Measurements from ENCODE around the gene NRF1.

The NRF1 gene

DNA sequence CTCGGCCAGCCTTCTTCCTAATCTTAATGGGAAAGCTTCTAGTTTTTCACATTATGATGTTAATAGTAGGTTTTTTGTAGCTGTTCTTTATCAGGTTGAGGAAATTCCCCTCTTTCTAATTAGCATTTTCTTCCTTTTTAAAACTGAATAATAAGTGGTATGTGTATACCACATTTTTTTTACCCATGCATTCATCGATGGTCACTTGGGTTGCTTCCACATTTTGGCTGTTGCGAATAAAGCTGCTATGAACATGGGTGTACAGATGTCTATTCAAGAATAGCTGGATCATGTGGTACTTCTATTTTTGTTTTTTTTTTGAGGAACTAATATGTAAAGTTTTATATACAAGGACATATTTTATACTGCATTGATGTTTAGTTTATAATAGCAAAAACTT, 44.3 kb downstream of the NRF1 start:
- TF ChIP-seq CREB1 (IDR thresholded peaks at IDR 0.05; ENCODE audit: low read depth), result no peak
- no peak for TF ChIP-seq FOXM1 (IDR thresholded peaks at IDR 0.05; ENCODE audit: borderline replicate concordance, low read depth)
- no peak for TF ChIP-seq RAD21 (IDR thresholded peaks at IDR 0.05; ENCODE audit: low read depth)
- TF ChIP-seq NFIC (IDR thresholded peaks at IDR 0.05), result no peak
- no peak for TF ChIP-seq TAF1 (IDR thresholded peaks at IDR 0.05; ENCODE audit: low read depth)
- TF ChIP-seq TEAD4 (IDR thresholded peaks at IDR 0.05), result no peak
- TF ChIP-seq, protein P1, sequence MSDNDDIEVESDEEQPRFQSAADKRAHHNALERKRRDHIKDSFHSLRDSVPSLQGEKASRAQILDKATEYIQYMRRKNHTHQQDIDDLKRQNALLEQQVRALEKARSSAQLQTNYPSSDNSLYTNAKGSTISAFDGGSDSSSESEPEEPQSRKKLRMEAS (IDR thresholded peaks at IDR 0.05), result no peak
- no peak for TF ChIP-seq EGR1 (IDR thresholded peaks at IDR 0.05)
- TF ChIP-seq, protein P2, sequence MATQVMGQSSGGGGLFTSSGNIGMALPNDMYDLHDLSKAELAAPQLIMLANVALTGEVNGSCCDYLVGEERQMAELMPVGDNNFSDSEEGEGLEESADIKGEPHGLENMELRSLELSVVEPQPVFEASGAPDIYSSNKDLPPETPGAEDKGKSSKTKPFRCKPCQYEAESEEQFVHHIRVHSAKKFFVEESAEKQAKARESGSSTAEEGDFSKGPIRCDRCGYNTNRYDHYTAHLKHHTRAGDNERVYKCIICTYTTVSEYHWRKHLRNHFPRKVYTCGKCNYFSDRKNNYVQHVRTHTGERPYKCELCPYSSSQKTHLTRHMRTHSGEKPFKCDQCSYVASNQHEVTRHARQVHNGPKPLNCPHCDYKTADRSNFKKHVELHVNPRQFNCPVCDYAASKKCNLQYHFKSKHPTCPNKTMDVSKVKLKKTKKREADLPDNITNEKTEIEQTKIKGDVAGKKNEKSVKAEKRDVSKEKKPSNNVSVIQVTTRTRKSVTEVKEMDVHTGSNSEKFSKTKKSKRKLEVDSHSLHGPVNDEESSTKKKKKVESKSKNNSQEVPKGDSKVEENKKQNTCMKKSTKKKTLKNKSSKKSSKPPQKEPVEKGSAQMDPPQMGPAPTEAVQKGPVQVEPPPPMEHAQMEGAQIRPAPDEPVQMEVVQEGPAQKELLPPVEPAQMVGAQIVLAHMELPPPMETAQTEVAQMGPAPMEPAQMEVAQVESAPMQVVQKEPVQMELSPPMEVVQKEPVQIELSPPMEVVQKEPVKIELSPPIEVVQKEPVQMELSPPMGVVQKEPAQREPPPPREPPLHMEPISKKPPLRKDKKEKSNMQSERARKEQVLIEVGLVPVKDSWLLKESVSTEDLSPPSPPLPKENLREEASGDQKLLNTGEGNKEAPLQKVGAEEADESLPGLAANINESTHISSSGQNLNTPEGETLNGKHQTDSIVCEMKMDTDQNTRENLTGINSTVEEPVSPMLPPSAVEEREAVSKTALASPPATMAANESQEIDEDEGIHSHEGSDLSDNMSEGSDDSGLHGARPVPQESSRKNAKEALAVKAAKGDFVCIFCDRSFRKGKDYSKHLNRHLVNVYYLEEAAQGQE (IDR thresholded peaks at IDR 0.05; ENCODE audit: low read depth), result no peak
- no peak for TF ChIP-seq CEBPB (IDR thresholded peaks at IDR 0.05)
- TF ChIP-seq ZBTB7A (IDR thresholded peaks at IDR 0.05; ENCODE audit: low read depth), result no peak
- no peak for TF ChIP-seq TCF12 (IDR thresholded peaks at IDR 0.05; ENCODE audit: low read depth)
- no peak for TF ChIP-seq EP300 (IDR thresholded peaks at IDR 0.05; ENCODE audit: borderline replicate concordance)
- TF ChIP-seq YY1 (IDR thresholded peaks at IDR 0.05; ENCODE audit: low read depth), result no peak
- TF ChIP-seq, protein P3, sequence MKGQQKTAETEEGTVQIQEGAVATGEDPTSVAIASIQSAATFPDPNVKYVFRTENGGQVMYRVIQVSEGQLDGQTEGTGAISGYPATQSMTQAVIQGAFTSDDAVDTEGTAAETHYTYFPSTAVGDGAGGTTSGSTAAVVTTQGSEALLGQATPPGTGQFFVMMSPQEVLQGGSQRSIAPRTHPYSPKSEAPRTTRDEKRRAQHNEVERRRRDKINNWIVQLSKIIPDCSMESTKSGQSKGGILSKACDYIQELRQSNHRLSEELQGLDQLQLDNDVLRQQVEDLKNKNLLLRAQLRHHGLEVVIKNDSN (IDR thresholded peaks at IDR 0.05), result no peak

DNA sequence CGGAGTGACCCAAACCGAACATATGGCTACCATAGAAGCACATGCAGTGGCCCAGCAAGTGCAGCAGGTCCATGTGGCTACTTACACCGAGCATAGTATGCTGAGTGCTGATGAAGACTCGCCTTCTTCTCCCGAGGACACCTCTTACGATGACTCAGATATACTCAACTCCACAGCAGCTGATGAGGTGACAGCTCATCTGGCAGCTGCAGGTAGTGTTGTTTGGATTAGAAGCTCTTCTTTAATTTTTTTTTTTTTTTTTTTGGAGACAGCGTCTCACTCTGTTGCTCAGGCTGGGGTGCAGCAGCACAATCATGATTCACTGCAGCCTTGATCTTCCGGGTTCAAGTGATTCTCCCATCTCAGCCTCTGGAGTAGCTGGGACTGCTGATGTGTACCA, 45.8 kb downstream of the NRF1 start:
- TF ChIP-seq TCF12 (IDR thresholded peaks at IDR 0.05; ENCODE audit: low read depth) (no peak), RAD21 (IDR thresholded peaks at IDR 0.05; ENCODE audit: low read depth) (no peak), YY1 (IDR thresholded peaks at IDR 0.05; ENCODE audit: low read depth) (no peak), NFIC (IDR thresholded peaks at IDR 0.05) (no peak), TEAD4 (IDR thresholded peaks at IDR 0.05) (no peak), FOXM1 (IDR thresholded peaks at IDR 0.05; ENCODE audit: borderline replicate concordance, low read depth) (no peak)

DNA sequence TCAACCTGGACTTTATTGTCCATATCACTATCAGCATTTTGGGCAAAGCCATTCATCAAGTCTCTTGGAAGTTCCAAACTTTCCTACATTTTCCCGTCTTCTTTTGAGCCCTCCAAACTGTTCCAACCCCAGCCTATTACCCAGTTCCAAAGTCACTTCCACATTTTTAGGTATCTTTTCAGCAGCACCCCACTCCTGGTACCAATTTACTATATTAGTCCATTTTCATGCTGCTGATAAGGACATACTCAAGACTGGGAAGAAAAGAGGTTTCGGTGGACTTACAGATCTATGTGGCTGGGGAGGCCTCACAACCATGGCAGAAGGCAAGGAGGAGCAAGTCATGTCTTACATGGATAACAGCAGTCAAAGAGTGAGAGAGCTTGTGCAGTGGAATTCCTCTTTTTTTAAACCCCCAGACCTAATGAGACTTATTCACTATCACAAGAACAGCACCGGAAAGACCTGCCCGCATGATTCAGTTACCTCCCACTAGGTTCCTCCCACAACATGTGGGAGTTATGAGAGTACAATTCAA, 50.2 kb downstream of the NRF1 start:
- TF ChIP-seq ZBTB7A (IDR thresholded peaks at IDR 0.05; ENCODE audit: low read depth) (no peak), EGR1 (IDR thresholded peaks at IDR 0.05) (no peak), FOXM1 (IDR thresholded peaks at IDR 0.05; ENCODE audit: borderline replicate concordance, low read depth) (no peak), EP300 (IDR thresholded peaks at IDR 0.05; ENCODE audit: borderline replicate concordance) (no peak), CREB1 (IDR thresholded peaks at IDR 0.05; ENCODE audit: low read depth) (no peak), NFIC (IDR thresholded peaks at IDR 0.05) (no peak), CEBPB (IDR thresholded peaks at IDR 0.05) (no peak), TAF1 (IDR thresholded peaks at IDR 0.05; ENCODE audit: low read depth) (no peak), RAD21 (IDR thresholded peaks at IDR 0.05; ENCODE audit: low read depth) (no peak), TCF12 (IDR thresholded peaks at IDR 0.05; ENCODE audit: low read depth) (no peak), TEAD4 (IDR thresholded peaks at IDR 0.05) (no peak), YY1 (IDR thresholded peaks at IDR 0.05; ENCODE audit: low read depth) (no peak)
- TF ChIP-seq, protein P1 (IDR thresholded peaks at IDR 0.05), result no peak
- TF ChIP-seq, protein P3 (IDR thresholded peaks at IDR 0.05), result no peak
- TF ChIP-seq, protein P2 (IDR thresholded peaks at IDR 0.05; ENCODE audit: low read depth), result no peak

DNA sequence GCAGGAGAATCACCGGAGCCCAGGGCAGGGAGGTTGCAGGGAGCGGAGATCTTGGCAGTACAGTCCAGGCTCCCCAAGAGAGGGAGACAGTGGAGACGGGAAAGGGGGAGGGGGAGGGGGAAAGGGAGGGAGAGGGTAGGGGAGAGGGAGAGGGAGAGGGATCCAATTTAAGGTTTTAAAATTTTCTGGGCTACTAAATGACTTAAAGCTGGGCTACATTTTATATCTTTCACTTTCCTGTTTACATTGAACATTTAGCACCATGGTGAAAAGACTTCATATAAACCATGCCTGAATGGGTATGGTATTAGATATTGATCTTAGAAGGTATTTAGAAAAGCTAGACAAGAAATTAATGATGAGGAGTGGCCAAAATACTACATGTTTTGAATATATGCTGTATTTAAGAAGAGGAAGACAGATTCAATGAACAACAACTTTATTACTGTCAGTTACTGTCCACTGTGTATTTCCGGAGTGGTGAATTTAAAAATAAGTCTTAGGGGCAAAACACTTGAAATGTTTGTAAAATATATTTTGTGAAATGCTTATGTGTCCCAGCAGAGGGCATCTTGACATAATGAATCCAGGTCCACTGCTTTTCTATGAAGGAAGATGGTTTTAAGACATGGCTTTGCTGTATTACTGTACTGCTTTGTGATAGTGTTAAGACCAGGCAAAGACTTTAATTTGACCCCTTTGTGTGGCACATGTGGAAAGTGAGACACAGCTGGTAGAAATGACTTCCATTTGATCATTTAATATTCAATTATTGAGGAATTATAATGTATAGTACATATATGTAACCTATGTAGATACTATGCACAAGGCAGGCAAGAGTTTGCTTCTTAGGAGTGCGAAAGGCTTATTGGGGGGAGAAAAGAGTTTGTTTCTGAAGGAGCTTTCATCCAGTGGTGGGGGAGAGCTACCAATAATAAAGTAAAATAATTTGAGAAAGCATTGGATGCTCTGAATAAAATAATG, 52.8 kb downstream of the NRF1 start:
- TF ChIP-seq RAD21 (IDR thresholded peaks at IDR 0.05; ENCODE audit: low read depth), result peak; percentile 80
- TF ChIP-seq FOXM1 (IDR thresholded peaks at IDR 0.05; ENCODE audit: borderline replicate concordance, low read depth), result no peak

DNA sequence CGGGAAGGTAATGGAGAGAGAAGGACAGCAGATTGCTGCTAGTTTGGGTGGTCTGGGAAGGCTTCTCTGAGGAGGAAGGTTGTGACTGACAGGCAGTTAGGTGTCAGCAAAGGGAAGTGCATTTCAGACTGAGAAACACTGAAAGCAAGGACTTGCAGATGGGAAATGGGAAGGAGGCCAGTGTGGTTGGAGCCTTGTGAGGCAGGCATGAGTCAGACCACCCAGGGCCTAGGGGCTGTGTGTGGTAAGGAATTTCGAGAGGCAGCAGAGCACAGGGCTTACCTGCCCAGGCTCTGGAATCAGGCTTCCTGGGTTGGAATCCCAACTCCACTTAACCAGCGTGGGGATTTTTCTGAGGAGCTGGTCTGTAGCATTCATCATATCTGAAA, 53.5 kb downstream of the NRF1 start:
- TF ChIP-seq FOXM1 (IDR thresholded peaks at IDR 0.05; ENCODE audit: borderline replicate concordance, low read depth) (no peak), TAF1 (IDR thresholded peaks at IDR 0.05; ENCODE audit: low read depth) (no peak), CEBPB (IDR thresholded peaks at IDR 0.05) (no peak), EP300 (IDR thresholded peaks at IDR 0.05; ENCODE audit: borderline replicate concordance) (no peak), RAD21 (IDR thresholded peaks at IDR 0.05; ENCODE audit: low read depth) (peak; percentile 24; the same call in 1 of the 2 replicates), YY1 (IDR thresholded peaks at IDR 0.05; ENCODE audit: low read depth) (no peak), TEAD4 (IDR thresholded peaks at IDR 0.05) (0 out of 2 replicates have a peak, but pooled peaks have one; percentile 21), CREB1 (IDR thresholded peaks at IDR 0.05; ENCODE audit: low read depth) (no peak), EGR1 (IDR thresholded peaks at IDR 0.05) (no peak), ZBTB7A (IDR thresholded peaks at IDR 0.05; ENCODE audit: low read depth) (no peak), TCF12 (IDR thresholded peaks at IDR 0.05; ENCODE audit: low read depth) (no peak), NFIC (IDR thresholded peaks at IDR 0.05) (peak; percentile 44)
- TF ChIP-seq, protein P3 (IDR thresholded peaks at IDR 0.05), result no peak
- TF ChIP-seq, protein P2 (IDR thresholded peaks at IDR 0.05; ENCODE audit: low read depth), result no peak
- TF ChIP-seq, protein P1 (IDR thresholded peaks at IDR 0.05), result no peak; the same call in 1 of the 2 replicates

Data from Ishikawa (cell line).